KBM-7 (cell line): ENCODE measurements around the gene CACFD1.

Experiments
- DNase-seq: peaks from one replicate; pipeline ENCODE4 v3.0.0-alpha.2; 2015
- in situ Hi-C: fragments of 300-500 bp; cut with MboI; formaldehyde crosslinking; loops from 2 replicates; pipeline ENCODE4 v1.14.3; 2020; ENCODE audit warnings: low sequenced_read_pairs, low pct_unique_long_range_greater_than_20kb, mixed read lengths

Gene CACFD1

DNA sequence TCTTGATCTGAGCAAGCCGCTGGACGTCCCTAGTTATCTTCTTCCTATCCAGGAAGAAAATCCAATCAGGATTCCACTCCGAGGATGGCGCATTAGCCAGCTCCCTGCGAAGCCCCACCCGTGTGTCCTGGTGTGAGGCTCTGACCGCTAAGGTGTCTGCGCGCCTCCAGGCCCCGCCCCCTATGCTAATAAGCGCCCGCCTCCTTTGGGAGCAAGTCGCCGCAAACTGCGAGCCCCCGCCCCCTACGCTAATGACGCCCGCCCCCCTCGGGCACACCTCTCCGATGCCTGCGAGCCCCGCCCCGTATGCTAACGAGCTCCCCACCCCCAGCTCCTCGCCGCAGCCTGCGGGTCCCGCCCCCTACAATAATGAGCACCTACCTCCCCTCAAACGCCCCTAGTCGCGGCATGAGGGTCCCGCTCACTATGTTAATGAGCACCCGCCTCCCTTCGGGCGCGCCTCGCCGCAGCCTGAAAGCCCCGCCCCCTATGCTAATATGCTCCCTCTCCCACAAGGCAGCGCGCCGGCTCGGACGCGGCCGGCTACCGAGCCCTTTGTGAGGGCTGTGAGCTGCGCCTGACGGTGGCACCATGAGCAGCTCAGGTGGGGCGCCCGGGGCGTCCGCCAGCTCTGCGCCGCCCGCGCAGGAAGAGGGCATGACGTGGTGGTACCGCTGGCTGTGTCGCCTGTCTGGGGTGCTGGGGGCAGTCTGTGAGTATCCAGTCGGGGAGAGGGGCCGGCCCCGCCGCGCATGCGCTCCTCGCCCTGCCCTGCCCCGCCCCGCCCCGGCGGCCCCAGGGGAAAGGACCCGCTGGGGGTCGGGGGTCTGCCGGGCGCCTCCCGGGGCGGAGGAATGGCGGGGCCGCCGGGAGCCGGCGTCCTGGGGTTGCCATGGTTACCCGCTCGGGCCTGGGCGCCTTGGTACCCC lies at the start of gene CACFD1:
CACFD1 (plus strand) TSS at position 503 of the 929 bp plus-strand sequence; CDS start at position 592, 89 bp downstream.
- DNase-seq = peak; percentile 95
- in situ Hi-C loops = no loop called here

DNA sequence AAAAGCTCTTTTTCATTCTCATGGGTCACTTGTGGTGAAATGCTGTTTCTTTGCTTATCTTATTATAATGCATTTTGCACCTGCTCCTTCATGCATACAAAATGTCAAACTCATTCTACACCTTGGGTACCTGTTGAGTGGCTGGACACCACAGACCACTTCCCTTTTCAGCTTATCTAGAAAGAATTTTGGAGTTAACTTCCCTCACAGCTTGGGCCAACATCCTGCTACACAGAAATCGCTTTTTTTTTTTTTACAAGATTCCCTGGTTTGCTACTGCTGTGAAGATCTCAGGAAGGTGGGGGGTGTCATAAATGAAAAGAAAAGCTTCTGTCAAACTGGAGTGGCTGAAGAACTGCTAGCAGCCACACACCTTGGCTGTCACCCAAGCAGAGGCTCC lies 44.6 kb upstream of the CACFD1 start:
- in situ Hi-C loops = no loop called here
- DNase-seq = peak; percentile 77

DNA sequence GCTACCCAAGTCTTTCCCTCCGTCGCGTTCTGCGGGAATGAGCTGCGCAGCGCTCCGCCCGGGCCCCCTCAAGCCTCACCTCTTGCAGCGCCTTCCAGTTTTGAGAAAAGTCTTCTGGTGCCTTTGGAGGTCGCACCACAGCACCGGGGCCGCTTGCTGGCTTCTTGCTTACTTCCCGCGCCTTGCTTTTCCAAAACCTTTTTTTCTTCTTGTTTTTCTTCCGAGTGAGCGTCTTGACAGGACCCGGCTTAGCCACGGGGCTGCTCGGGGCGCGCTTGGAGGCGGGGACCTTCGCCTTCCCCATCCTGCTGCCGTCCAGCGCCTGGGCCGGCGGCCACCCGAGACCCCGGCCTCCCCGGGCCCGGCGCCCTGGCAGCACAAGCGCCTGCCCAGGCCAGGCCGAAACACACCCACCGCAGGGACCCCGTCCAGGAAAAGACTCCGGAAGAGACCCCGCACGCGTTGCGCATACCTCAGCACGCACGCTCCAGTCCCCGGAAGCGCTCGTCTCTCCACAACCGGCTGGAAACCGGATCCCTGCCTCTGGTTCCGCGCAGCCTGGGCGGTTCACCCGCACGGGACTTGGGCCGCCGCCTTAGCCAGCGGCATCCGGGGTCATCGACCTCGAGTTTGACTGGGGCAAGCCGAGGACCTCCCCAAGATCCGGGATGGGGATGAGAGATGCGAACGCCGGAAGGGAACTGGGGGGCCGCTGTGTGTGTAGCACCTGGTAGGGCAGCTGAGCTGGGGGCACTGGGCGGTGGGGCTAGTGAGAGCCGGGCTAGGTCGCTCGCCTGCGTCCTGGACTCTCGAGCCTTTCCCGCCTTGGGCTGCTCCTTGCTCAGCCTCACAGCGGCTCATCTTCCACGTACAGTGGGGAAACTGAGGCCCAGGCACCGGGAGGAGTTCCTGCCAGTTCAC lies 42.0 kb upstream of the CACFD1 start, which contains the start of gene REXO4:
REXO4 (minus strand) TSS at position 470 of the 921 bp plus-strand sequence; CDS start at position 304, 166 bp downstream.
- peak; percentile 91 for DNase-seq
- in situ Hi-C loops = no loop called here

DNA sequence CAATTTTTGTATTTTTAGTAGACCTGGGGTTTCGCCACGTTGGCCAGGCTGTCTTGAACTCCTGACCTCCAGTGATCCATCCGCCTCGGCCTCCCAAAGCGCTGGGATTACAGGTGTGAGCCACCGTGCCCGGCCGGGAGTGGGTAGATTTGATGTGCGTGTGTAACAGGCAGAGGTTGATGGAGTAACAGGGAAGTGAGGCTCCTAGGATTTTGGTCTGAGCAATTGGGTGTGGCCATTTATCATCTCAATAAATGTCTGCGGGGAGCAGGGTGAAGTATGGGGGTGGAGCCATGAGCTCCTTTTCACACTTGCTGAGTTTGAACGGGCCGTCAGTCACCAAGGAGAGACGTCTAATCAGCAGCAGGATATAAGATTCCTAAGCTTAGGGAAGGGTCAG lies 40.8 kb upstream of the CACFD1 start:
- in situ Hi-C loops = no loop called here

DNA sequence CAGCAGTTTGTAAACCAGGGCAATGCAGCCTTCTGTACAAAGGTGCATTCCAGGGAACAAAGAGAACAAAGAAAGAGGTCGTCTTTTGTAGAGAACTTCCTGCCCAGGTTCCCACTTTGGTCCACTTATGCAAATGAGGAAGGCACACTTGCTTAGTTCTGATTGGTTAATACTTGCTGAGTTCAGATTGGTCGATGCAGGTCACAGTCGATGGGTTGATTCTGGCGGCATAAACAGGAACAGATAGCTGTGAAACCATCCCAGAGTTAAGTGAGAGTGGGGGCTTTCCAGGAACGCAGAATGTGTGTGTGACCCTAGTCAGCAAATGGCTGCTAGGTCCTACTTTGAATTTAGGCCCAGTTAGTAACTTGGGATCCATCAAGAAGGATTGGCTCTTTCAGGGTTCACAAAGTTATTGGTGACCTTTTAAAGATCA lies 39.4 kb upstream of the CACFD1 start:
- no peak for DNase-seq
- in situ Hi-C loops = no loop called here

More for the DNA sequence above, 40.8 kb upstream of the CACFD1 start:
- no peak for DNase-seq

DNA sequence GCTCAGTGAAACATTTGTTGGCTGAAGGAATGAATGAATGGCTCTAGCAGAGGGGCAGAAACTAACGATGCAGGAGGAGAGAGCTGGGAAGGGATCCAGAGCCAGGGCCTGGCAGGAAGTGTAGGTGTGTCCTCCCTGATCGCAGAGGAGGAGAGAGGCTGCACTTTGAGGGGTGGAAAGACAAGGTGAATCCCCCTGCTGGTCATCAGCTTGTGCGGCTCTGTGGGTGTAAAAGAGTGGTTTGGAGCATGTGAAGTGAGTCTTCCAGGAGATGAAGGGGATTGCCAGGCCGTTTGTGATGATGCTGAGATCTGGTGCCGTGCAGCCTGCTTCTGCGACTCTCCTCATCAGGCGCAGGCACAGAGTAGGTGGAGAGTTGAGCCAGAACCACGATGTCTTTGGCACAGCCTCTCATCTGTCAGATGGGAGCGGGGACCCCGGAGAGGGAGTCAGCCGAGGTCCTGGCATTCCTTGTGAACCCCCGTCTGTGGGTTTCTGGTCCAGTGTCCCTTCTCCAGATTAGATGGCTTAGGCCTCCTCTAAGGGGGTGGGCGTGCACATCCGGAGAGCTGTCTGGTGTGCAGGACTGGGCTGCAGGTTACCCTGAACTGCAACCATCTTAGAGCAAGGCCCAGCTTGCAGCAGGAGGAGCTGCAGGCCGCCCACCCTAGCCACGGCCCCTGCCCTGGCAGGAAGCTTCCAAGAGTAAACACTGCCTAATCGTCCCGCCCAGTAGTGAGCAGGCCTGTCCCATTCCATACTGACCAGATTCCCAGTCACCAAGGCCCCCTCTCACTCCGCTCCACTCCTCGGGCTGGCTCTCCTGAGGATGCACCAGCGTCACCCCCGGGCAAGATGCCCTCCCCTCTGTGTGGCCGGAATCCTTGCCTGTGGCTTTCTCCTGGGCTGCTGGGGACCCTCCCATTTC lies 37.9 kb upstream of the CACFD1 start, which contains the start of gene ADAMTS13:
ADAMTS13 (plus strand) TSS at position 753 of the 928 bp plus-strand sequence; CDS start at position 830, 77 bp downstream.
- in situ Hi-C loops = no loop called here
- peak; percentile 36 for DNase-seq

DNA sequence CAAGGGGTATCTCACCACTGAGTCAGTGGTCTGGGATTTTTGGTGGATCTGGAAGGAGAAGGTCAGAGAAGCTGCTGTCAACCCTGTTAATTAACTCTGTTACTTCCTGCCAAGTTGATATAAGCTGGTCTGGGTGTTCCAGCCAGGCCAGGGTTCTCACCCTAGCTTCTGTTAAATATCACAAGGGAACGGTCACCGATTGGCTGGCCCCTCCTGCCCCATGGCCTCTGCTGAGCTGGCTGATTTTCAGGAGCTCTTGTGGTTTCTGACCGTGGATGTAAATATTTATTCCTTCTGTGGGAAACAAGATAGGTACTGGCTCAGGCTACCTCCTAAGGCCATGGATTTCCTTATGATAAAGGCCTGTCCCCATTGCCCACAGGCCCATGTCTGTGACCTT lies 36.6 kb upstream of the CACFD1 start:
- in situ Hi-C loops = no loop called here
- no peak for DNase-seq

DNA sequence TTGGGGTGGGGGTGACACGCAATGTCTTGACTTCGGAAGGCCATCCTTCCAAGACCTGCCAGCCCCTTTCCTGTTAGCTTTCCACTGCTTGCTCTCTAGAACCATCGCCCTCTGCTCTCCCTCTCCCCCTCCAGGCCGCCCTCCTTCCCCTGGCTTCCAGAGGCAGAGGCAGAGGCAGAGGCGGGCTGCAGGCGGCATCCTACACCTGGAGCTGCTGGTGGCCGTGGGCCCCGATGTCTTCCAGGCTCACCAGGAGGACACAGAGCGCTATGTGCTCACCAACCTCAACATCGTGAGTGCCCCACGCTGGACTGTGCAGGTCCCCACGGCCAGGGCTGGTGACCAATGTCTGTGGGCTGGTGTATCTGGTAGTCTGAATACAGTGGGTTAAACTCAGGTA lies 35.6 kb upstream of the CACFD1 start:
- in situ Hi-C loops = no loop called here
- no peak for DNase-seq

DNA sequence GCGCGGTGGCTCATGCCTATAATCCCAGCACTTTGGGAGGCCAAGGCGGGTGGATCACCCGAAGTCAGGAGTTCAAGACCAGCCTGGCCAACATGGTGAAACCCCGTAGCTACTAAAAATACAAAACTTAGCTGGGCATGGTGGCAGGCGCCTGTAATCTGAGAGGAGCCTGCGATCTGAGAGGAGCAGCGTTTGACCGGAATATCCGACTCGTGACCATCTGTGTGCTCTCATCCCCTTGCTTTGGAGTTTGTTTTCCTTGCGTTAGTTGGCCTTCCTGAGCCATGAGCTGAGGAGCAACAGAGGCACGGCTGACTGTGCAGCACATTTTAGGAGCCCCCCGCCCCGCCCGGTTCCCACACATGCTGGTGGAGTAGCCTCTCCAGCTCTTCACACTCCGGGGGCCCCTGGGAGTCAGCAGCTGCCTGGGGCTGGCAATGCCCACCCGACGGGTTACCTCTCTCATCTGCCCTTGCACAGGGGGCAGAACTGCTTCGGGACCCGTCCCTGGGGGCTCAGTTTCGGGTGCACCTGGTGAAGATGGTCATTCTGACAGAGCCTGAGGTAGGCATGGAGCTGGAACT lies 34.6 kb upstream of the CACFD1 start:
- DNase-seq = no peak
- in situ Hi-C loops = no loop called here

DNA sequence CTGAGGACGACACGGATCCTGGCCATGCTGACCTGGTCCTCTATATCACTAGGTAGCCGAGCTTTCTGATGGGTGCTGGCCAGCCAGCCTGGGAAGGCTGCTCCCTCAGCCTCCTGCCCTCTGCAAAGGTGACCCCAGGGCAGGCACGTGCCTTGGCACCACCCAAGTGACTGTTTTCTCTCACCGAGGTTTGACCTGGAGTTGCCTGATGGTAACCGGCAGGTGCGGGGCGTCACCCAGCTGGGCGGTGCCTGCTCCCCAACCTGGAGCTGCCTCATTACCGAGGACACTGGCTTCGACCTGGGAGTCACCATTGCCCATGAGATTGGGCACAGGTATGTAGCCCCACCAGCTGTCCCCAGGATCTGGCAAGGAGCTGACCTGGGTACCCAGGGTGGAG lies 33.8 kb upstream of the CACFD1 start:
- no peak for DNase-seq
- in situ Hi-C loops = no loop called here

DNA sequence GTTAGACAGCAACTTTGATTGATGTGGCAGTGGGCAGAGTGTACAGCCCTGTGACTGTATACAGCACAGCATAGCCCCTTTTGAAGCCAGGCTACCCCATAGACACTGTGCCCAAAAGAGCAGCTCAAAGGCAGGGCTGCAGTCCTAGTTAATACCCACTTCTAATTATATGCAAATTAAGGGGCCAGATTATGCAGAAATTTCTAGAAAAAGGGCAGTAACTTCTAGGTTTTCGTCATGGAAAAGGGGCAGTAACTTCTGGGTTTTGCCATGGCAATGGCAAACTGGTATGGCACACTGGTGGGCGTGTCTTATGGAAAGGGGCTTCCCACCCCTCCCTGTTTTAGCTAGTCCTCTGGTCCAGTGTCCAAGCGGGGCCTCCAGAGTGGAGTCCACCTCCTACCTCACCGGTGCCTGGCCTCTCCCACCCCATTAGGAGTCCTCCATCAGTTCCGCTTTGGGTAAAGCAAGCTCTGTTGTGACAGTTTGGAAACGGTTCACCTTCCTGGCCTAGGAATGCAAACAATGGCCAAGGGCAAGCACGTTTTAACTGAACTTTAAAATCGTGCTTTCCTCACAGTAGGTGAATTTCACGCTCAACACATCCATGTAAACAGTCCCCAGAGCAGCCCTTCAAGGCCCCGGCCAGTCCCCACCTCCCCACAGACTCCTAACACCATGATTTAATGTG lies 32.0 kb upstream of the CACFD1 start:
- no peak for DNase-seq
- in situ Hi-C loops = no loop called here

DNA sequence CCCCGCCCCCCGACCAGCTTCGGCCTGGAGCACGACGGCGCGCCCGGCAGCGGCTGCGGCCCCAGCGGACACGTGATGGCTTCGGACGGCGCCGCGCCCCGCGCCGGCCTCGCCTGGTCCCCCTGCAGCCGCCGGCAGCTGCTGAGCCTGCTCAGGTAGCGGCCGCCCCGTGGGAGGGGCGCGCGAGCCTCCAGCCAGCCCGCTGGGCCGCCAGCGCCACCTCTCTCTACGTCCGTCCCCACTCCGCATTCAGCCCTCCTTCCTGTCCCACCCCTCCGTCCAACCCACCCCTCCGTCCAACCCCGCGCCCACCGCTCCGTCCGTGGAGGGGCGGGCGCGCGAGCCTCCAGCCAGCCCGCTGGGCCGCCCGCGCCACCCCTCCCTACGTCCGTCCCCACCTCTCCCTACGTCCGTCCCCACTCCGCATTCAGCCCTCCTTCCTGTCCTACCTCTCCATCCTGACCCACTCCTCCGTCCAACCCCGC lies 31.1 kb upstream of the CACFD1 start:
- in situ Hi-C loops = no loop called here
- DNase-seq = no peak

DNA sequence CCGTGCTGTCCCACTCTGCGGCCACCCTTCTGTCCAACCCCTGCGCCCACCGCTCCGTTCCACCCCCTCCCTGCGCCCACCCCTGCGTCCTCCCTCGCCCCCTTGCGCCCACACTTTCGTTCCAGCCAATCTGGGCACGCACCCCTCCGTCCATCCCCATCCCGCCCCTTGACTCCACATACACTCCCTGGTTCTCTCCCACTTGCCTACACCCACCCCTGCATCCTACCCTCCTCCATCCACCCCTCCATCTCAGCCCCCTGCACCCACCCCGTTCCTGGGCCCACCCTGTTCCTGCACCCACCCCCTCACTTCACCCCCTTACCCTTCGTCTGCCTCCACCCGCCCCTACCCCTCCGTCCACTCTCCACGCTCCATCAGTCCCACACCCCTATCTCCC lies 30.6 kb upstream of the CACFD1 start:
- no peak for DNase-seq
- in situ Hi-C loops = no loop called here

DNA sequence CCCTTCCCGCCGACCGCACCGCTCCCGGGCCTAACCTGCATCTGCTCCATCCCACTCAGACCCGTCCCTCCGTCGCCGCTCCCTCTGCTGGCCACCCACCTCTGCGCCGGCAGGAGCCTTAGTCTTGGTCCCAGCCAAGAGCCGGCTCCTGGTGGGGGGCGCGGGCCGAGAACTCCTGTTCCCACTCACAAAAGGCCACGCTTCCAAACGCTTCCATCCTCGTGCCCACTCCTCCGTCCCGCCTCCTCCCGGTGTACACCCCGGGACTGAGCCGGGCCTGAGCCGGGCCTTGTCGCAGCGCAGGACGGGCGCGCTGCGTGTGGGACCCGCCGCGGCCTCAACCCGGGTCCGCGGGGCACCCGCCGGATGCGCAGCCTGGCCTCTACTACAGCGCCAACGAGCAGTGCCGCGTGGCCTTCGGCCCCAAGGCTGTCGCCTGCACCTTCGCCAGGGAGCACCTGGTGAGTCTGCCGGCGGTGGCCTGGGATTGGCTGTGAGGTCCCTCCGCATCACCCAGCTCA lies 30.1 kb upstream of the CACFD1 start:
- in situ Hi-C loops = no loop called here

DNA sequence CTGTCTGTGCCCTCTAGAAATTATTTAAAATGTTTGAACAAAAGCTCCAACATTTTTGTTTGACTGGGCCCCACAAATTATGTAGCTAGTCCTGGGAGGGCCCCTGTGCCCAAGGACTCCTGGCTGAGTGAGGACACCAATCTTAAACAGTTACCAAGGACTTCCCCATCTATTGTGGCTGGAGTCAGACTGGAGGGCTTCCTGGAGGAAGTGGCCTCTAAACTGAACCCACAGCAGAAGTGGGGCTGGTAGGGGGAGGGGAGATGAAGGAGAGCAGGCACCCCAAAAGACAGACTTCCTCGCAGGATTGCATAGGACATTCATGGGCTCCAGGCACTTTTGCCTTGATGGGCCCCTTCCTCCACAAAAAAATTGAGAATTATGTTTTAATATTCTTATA lies 29.5 kb upstream of the CACFD1 start:
- in situ Hi-C loops = no loop called here

More for the DNA sequence above, 30.1 kb upstream of the CACFD1 start:
- DNase-seq = no peak

DNA sequence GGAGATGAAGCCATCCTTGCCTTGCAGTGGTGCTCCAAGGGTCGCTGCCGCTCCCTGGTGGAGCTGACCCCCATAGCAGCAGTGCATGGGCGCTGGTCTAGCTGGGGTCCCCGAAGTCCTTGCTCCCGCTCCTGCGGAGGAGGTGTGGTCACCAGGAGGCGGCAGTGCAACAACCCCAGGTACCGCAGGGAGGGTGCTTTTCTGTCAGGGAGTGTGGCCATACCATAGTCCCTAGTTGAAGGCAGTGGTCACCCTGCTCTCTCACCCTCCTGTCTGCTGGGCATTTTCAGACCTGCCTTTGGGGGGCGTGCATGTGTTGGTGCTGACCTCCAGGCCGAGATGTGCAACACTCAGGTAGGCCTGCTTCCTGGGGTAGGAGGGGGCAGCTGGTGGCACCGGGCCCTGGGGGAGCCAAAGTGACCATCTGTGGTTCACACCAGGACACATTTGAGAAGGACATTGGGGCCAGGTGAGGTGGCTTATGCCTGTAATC lies 26.4 kb upstream of the CACFD1 start:
- DNase-seq = no peak
- in situ Hi-C loops = no loop called here

More for the DNA sequence above, 29.5 kb upstream of the CACFD1 start:
- no peak for DNase-seq

DNA sequence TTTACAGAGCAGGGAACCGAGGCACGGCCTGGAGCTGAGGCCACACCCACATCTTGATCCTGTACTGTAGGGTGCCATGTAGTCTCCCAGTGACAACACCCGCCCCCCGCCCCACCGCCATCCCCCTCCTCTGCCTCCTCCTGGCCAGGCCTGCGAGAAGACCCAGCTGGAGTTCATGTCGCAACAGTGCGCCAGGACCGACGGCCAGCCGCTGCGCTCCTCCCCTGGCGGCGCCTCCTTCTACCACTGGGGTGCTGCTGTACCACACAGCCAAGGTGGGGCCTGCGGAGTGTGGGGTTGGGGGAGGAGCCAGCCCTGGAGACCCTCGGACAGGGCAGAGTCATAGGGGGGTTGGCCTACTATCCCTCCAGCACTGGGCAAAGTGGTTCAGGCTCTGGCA lies 23.1 kb upstream of the CACFD1 start:
- no peak for DNase-seq
- in situ Hi-C loops = no loop called here
